ENCODE data around the gene FGF7. TPM values are rescaled to one million over a fixed set of nuclear protein-coding genes. Genes with fewer than 3 reads are reported as not detected.

Gene FGF7
- total RNA-seq, 1 experiment from 2014 or later = not detected

Other genes starting within 250 kb of the FGF7 start
- gene FAM227B, start 197.6 kb downstream of the FGF7 start, total RNA-seq (2014; rRNA removed) = 0.98 and 1.6 TPM in 2 replicates
- gene DTWD1, start 197.8 kb downstream of the FGF7 start, total RNA-seq (2014; rRNA removed) = 9.1 and 10.9 TPM in 2 replicates